Measurements from ENCODE around the gene TMEM38B.

The TMEM38B gene

GRCh38 chr9:105694190-105694847, at the start of gene TMEM38B:
TMEM38B (plus strand) TSS chr9:105694541; CDS start chr9:105694661, 120 bp downstream.
- DNase-seq: peak; percentile 38

DNA sequence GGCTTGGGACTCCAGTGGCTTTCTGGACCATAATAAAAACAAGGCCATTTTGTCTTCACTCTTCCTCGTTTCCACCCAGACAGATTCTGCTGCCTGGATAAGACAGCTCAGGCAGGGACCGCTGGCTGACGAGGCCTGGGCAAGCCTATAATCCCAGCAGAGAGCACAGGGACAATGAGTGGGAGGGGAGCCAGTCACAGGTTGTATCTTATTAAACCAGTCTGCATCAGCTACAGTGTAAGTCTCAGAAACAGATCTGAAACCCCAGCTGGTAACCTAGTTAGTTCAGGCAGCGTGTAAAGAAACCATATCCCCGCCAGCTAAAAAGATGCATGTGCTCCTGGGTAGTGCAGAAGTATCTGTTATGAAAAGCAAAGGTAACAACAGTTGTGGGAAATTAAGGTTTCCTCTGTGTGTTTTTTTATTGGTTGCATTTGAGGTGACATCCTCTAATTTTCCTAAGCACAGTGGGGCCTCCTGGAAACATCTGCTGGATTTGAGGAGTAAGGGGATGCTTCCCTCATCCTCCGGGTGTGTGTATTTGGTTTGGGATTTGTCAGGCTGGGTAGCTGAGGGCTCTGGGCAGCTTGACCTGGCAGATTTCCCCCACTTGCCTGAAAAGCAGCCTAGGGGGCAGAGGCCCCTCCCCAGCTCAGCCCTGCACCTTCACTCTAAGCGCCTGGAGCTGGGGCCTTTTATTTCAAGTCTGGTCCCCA, 47.3 kb upstream of the TMEM38B start:
- DNase-seq: no peak

- DNase-seq: no peak
These were observed 46.6 kb upstream of the TMEM38B start for GRCh38 chr9:105647595-105648349.

DNA sequence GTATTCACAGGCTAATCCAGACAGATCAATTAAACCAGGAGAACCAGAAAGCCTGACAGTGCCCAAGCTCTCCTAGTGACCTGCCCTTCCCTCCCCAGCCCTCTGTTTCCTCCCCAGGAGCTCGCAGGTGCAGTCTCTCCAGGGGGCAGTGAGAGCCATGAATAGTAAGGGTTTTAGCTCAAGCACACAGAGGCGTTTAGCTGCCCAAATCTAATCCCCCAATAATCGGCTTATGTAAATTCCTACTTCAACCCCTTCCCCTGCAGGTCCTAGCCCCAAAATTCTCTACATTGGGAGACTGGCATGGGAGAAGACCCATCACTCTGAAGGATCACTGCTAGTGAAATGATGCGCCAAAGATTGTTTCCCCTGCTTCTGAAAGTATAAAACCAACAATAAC, 42.5 kb upstream of the TMEM38B start:
- DNase-seq: no peak

DNA sequence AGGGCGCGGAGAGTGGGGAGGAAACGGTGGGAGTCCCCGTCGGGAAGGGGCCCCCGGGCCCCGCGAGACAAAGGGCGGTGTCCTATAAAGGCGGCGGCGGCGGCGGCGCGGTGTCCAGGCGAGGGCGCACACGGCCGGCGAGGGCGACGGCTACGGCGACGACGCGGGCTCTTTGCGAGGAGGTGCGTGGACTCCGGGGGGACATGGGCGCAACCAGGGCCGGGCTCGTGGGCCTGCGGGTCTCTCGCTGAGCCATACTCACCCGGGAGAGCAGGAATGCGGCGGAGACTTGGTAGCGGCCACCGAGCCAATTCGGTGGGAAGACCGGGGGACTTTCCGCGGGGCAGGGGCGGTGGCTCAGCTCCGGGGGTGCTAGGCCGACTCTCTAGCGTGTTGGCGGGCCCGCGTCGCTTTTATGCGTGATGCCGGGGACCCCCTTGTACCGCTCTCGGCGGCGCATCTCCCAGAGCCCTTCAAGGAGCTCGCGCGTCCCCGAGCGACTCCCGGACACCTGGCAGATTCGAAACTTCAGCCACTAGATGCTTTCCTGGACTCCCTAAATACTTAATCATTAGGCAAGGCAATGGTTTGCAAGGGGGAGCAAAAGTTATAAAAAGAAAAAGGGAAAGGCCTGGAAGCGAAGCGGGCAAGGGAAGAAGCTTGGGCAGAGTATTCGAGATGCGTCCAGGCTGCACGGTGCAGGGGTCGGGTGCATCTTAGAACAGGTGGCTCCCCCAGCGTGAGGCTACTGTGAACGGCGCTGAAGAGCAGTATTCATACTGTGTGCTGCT, 38.0 kb upstream of the TMEM38B start:
- DNase-seq: no peak

- DNase-seq: no peak
These were observed 36.0 kb upstream of the TMEM38B start for GRCh38 chr9:105658351-105658750.

- DNase-seq: no peak
These were observed 33.3 kb upstream of the TMEM38B start for GRCh38 chr9:105661011-105661410.

DNA sequence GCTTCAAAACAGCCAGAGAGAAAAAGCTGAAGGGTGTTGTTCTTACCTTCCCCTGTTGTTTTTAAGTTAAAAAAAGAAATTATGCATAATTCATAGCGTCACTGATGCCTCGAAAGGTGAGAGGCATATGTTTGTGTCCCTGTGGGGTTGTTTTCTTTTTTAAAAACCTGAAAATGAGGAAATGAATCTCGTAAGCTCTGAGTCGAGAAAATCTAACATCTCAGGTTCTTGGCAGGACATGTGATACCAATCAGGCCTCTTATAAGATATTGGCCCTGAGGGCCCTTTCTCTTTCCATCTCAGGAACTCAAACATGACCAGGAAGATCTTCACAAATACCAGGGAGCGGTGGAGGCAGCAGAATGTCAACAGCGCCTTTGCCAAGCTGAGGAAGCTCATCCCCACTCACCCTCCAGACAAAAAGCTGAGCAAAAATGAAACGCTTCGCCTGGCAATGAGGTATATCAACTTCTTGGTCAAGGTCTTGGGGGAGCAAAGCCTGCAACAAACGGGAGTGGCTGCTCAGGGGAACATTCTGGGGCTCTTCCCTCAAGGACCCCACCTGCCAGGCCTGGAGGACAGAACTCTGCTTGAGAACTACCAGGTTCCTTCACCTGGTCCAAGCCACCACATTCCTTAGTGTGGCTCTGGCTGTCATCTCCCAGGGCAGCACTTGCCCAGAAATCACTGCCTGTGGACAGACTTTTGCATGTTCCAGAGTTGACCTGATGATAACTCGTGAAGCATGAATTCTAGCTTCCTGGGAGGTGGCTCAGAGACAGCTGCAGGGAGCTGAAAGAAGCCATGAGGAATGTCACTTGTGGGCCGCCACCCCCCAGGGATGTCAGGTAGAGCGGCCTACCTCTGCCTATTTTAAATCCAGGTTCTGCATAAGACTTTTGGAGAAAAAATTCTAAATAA, 31.9 kb upstream of the TMEM38B start, which contains the start of gene TAL2:
Gene TAL2 (plus strand): TSS at position 274 of the 921 bp plus-strand sequence. CDS start 40 bp downstream, at position 314.
- DNase-seq: no peak

- no peak for DNase-seq
These were observed 30.4 kb upstream of the TMEM38B start for GRCh38 chr9:105663914-105664313.

- no peak for DNase-seq
These were observed 26.5 kb upstream of the TMEM38B start for GRCh38 chr9:105667867-105668266.

DNA sequence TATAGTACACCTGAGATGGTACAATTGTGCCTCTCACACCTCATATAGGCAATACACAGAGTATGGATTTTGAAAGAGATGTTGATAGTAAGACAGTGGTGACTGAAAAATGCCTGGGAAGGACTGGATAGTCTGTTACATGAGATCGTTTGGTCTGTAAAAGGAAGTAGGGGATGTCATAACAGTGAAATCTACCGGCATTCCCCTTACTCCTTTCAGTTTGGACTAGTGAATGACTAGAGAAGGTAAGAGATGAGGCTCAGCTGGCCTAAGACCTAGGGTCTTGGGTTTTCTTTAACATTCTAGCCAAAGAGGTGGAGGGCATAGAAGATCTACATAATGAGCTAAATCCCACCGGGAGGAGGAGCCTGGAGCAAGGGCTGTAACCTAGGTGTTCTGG, 24.0 kb upstream of the TMEM38B start:
- DNase-seq: no peak

- peak; percentile 3 for DNase-seq
These were observed 23.6 kb upstream of the TMEM38B start for GRCh38 chr9:105670775-105671174.

DNA sequence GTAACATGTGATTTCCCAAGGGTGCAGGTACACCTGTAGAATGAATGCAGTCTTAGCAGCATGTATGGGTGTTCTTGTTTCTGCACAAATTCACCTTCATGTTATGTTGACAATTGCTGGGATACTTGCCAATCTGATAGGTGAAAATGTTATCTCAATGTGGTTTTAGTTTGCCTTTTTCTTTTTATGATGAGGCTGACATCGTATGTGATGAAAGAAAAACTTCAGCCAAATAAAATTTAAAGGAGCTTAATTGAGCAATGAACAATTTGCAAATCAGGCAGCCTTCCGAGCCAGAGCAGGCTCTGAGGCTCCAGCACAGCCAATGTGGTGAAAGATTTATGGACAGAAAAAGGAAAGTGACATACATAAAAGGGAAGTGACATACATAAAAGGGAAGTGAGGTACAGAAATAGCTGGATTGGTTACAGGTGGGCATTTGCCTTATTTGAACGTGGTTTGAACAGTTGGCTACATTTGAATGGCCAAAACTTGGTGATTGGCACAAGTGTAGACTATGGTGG, 21.6 kb upstream of the TMEM38B start:
- DNase-seq: no peak

GRCh38 chr9:105673850-105674387, 20.4 kb upstream of the TMEM38B start:
- no peak for DNase-seq

DNA sequence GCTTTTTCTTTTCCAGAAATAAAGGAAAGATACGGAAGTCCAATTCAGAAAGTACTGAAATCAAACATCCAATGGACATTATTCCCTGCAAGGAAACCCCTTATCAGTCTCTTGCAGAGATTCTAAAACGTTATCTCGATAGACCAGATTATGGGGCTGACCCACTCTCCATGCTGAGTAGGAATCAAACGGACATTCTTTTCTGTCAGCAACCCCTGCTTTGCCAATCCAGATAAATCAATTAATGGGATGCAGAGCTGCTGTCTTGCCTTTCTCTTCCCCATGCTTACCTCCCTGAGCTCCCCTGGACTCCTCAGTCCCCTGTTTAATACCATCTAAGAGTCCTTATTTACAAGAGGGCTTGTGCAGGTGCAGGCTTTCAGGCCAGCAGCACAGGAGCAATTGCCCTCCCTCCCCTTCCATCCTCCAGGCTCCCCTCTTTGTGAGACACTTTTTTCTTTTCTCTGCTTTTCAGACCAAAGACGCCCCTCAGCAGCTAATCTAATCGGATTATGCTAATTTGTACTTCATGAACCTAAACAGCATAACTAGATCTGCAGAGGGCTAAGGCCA, 17.9 kb upstream of the TMEM38B start:
- no peak for DNase-seq

- no peak for DNase-seq
These were observed 16.2 kb upstream of the TMEM38B start for GRCh38 chr9:105678163-105678562.

- no peak for DNase-seq
These were observed 15.6 kb upstream of the TMEM38B start for GRCh38 chr9:105678781-105679180.

- no peak for DNase-seq
These were observed 14.9 kb upstream of the TMEM38B start for GRCh38 chr9:105679257-105680022.

DNA sequence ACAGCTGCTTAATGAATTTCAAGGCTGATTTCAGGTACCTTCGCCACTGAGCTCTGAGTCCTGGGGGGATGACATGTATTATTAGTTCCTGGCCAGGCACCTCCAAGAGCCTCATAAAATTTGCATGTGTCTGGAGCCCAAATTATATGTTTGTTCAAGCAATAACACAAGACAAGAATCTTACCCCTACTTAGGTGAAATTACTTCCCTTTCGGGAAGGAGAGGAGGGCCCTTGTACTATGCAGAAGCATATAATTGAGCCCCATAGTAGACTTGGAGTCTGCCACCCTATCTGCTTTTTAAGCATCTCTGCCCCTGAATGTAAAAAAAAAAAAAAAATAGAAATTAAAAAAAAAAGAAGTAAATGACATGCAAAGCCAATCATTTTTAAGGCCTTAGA, 13.0 kb upstream of the TMEM38B start:
- no peak for DNase-seq

DNA sequence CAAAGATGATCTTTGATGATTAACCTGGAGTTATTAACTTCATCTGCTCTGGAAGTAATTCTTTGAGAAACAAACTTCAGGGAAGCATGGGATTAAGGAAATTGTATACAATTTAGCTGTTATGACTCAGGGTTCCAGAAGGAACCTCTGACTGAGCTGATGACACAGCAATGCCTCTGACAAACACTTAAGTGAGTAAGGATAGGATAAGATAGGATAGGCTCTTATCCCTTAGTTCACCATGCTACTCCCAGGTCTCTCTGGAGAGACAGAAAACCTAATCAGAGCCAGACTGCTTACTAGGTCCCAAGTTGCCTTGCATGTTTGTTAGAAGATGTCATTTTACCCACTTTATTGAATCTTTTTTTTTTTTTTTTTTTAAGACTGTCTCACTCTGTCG, 12.6 kb upstream of the TMEM38B start:
- no peak for DNase-seq

All from NCI-H1694 treated with DMSO at 0.1 percent for 48 hours (cell line).